ENCODE measurements around the gene CUX1.

The CUX1 gene

DNA sequence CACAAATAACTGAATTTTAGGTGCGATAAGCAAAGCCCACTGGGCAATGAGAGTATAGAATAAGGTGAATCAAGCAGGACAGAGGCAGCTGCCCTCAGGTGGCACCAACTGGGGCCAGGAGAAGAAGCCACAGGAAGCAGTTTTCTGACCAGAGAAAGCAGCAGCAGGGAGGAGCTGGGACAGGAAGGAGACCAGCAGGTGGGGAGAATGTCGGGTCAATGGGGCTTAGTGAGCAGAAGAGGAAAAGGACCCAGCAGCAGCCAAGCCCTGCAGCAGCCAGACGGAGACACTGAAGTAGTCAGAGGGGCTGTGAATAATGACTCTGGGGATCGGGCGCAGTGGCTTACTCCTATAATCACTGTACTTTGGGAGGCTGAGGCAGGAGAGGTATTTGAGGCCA lies 259.7 kb downstream of the CUX1 start:
- TF ChIP-seq ZNF274 (IDR thresholded peaks at IDR 0.05; ENCODE audit: low read depth, low read length) (no peak), YY1 (IDR thresholded peaks at IDR 0.05; ENCODE audit: insufficient read depth, insufficient read length) (no peak), SUZ12 (IDR thresholded peaks at IDR 0.05; ENCODE audit: extremely low read depth, insufficient read depth, insufficient read length) (no peak)
- peaks cover 15% of the 10 kb centered on the region for H3K36me3 ChIP-seq (ENCODE audit: insufficient read depth, insufficient read length, low read length)
- H3K9me3 ChIP-seq (ENCODE audit: insufficient read depth, low read length), result peaks cover 2% of the 10 kb centered on the region
- H3K4me1 ChIP-seq (ENCODE audit: insufficient read depth, insufficient read length), result peaks cover 4% of the 10 kb centered on the region
- H3K9ac ChIP-seq (ENCODE audit: insufficient read length, low read depth), result no peak overlapping the region
- DNase-seq (ENCODE audit: low read depth, low spot score), result peak; percentile 44
- no peak overlapping the region for H3K4me3 ChIP-seq (ENCODE audit: insufficient read length, low read depth)
- H3K27me3 ChIP-seq (ENCODE audit: insufficient read depth, insufficient read length), result no peaks in the 10 kb centered on the region

DNA sequence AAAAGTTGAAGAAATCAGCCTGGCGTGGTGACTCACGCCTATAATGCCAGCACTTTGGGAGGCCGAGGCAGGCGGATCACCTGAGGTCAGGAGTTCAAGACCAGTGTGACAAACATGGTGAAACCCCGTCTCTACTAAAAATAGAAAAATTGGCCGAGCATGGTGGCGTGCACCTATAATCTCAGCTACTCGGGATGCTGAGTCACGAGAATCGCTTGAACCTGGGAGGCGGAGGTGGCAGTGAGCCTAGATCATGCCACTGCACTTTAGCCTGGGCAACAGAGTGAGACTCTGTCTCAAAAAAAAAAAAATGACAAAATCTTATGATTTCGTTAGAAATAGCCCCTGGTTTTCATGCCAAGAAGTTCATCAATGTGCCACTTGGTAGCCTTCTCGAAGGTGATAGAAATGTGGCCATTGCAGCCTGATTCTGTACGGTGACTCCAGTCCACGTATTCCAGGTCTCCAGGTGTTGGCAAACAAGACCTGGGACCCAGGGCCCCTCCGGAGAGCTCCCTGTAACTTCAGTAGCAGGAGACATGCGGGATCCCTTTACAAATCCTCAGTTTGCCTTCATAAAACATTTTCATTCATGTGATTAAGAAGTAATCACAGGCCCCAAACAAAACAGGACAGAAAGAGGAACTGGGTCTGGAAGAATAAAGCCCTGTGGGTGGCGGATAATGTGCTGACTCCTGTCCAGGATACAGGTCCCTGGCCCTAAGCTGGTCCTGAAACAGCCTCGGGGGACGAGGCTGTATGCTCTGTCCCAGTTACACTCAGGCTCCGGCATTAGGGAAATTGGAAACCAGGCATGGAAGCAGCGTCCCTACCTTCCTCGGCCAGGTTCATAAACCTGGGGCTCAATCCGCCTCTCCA lies 262.0 kb downstream of the CUX1 start:
- Histone ChIP-seq H3K4me1 (ENCODE audit: insufficient read depth, insufficient read length) (peaks cover 4% of the 10 kb centered on the region), H3K4me3 (ENCODE audit: insufficient read length, low read depth) (no peak overlapping the region), H3K36me3 (ENCODE audit: insufficient read depth, insufficient read length, low read length) (peaks cover 10% of the 10 kb centered on the region), H3K9ac (ENCODE audit: insufficient read length, low read depth) (no peak overlapping the region), H3K27me3 (ENCODE audit: insufficient read depth, insufficient read length) (no peaks in the 10 kb centered on the region), H3K9me3 (ENCODE audit: insufficient read depth, low read length) (no peaks in the 10 kb centered on the region)
- DNase-seq (ENCODE audit: low read depth, low spot score), result no peak
- TF ChIP-seq YY1 (IDR thresholded peaks at IDR 0.05; ENCODE audit: insufficient read depth, insufficient read length) (no peak), ZNF274 (IDR thresholded peaks at IDR 0.05; ENCODE audit: low read depth, low read length) (no peak), SUZ12 (IDR thresholded peaks at IDR 0.05; ENCODE audit: extremely low read depth, insufficient read depth, insufficient read length) (no peak)

DNA sequence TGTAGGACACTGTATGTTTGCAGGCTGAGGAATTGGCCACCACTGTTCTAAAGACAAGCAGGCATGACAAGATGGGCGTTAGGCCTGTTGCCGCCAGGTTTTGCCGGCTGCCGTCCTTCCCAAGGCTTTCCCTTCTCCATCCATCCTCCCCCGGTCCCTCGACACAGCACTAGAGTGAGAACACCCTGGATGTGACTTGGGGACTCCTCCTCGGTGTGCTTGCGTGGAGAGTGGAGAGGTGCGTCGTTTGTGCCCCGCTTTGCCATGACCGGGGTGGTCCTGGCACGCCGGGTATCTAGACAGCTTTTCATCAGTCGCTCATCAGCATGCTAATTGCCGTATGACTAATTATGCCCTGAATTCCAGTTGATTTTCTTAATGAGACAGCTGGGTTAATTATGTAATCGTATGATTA lies 262.6 kb downstream of the CUX1 start:
- peaks cover 7% of the 10 kb centered on the region for H3K36me3 ChIP-seq (ENCODE audit: insufficient read depth, insufficient read length, low read length)
- no peak for DNase-seq (ENCODE audit: low read depth, low spot score)
- no peaks in the 10 kb centered on the region for H3K27me3 ChIP-seq (ENCODE audit: insufficient read depth, insufficient read length)
- TF ChIP-seq YY1 (IDR thresholded peaks at IDR 0.05; ENCODE audit: insufficient read depth, insufficient read length) (no peak), SUZ12 (IDR thresholded peaks at IDR 0.05; ENCODE audit: extremely low read depth, insufficient read depth, insufficient read length) (no peak), ZNF274 (IDR thresholded peaks at IDR 0.05; ENCODE audit: low read depth, low read length) (no peak)
- no peak overlapping the region for H3K9ac ChIP-seq (ENCODE audit: insufficient read length, low read depth)
- H3K9me3 ChIP-seq (ENCODE audit: insufficient read depth, low read length), result peaks cover 4% of the 10 kb centered on the region
- H3K4me1 ChIP-seq (ENCODE audit: insufficient read depth, insufficient read length), result peaks cover 4% of the 10 kb centered on the region
- no peak overlapping the region for H3K4me3 ChIP-seq (ENCODE audit: insufficient read length, low read depth)

DNA sequence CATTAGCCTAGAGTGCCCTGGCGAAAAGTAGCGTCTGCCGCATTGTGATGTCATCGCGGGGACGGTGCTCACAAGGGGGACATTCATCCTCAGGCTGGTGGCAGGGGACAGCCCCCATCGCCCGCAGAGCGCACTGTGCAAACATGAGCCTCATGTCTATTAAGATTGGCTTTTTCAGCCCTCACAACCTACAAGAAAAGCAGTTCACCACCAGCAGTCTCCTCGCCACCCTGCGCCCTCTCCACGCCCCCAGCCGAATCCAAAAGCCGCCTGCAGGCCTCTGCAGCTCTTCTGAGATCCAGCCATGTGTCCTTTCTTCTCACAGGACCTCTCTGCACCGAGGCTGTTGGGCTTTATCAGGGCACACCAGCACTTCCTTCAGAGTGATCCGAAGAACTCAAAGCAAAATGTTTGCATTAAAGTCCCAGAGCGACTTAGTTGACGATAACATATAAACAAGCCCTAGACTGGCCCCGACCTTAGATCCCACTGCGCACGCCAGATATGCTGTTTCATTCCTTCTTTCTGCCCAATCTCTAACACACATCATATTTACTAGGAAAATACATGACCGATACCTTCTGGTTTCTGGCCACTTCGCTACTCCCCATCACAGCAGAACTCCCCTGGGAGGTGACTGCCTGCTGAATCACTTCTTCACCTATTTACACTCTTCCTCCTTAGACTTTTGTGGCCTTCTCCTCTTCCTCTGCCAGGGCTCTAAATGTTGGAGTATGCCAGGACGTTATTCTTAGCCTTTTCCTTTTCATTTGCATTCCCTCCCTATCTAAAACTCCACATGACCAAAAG lies 263.2 kb downstream of the CUX1 start:
- Histone ChIP-seq H3K27me3 (ENCODE audit: insufficient read depth, insufficient read length) (no peaks in the 10 kb centered on the region), H3K4me3 (ENCODE audit: insufficient read length, low read depth) (no peak overlapping the region), H3K4me1 (ENCODE audit: insufficient read depth, insufficient read length) (peaks cover 4% of the 10 kb centered on the region), H3K36me3 (ENCODE audit: insufficient read depth, insufficient read length, low read length) (peaks cover 7% of the 10 kb centered on the region), H3K9ac (ENCODE audit: insufficient read length, low read depth) (no peak overlapping the region), H3K9me3 (ENCODE audit: insufficient read depth, low read length) (peaks cover 9% of the 10 kb centered on the region)
- TF ChIP-seq SUZ12 (IDR thresholded peaks at IDR 0.05; ENCODE audit: extremely low read depth, insufficient read depth, insufficient read length), result no peak
- no peak for TF ChIP-seq YY1 (IDR thresholded peaks at IDR 0.05; ENCODE audit: insufficient read depth, insufficient read length)
- no peak for TF ChIP-seq ZNF274 (IDR thresholded peaks at IDR 0.05; ENCODE audit: low read depth, low read length)
- no peak for DNase-seq (ENCODE audit: low read depth, low spot score)

DNA sequence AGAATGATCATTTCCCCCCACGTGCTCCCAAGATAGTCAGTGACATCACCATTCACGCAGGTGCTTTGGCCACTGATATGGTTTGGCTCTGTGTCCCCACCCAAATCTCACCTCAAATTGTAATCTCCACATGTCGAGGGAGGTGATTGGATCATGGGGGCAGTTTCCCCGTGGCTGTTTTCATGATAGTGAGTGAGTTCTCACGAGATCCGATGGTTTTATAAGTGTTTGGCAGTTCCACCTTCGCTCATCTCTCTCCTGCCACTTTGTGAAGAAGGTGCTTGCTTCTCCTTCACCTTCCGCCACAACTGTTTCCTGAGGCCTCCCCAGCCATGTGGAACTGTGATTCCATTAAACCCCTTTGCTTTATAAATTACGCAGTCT lies 263.8 kb downstream of the CUX1 start:
- Histone ChIP-seq H3K9me3 (ENCODE audit: insufficient read depth, low read length) (peaks cover 9% of the 10 kb centered on the region), H3K4me3 (ENCODE audit: insufficient read length, low read depth) (no peak overlapping the region), H3K4me1 (ENCODE audit: insufficient read depth, insufficient read length) (peaks cover 4% of the 10 kb centered on the region), H3K9ac (ENCODE audit: insufficient read length, low read depth) (no peak overlapping the region), H3K36me3 (ENCODE audit: insufficient read depth, insufficient read length, low read length) (peaks cover 7% of the 10 kb centered on the region), H3K27me3 (ENCODE audit: insufficient read depth, insufficient read length) (no peaks in the 10 kb centered on the region)
- TF ChIP-seq ZNF274 (IDR thresholded peaks at IDR 0.05; ENCODE audit: low read depth, low read length) (no peak), YY1 (IDR thresholded peaks at IDR 0.05; ENCODE audit: insufficient read depth, insufficient read length) (no peak), SUZ12 (IDR thresholded peaks at IDR 0.05; ENCODE audit: extremely low read depth, insufficient read depth, insufficient read length) (no peak)
- no peak for DNase-seq (ENCODE audit: low read depth, low spot score)

DNA sequence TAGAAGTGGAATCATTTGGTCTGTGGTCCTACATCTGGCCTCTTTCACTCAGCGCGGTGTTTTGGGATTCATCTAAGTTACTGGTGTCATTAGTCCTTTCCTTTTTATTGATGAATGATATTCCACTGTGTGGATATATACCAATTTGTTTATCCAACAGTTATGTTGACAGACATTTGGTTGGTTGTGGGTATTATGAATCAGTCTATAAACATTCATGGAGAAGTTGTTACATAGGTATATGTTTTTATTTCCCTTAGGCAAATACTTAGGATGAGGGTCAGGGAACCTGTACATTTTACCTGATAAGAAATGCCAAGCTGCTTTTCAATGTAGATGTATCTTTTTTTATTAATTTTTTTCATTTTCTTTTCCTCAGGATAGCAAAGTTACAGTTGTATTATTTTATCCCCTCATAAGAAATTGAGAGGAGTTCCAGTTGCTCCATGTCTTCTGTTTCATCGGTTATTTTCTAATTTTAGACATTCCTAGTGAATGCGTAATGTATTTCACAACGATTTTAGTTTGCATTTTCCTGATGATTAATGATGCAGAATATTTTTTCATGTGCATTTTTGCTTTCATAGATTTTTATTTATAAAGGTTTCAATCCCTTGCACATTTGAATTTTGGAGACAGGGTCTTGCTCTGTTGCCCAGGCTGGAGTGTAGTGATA lies 265.4 kb downstream of the CUX1 start:
- peaks cover 7% of the 10 kb centered on the region for H3K36me3 ChIP-seq (ENCODE audit: insufficient read depth, insufficient read length, low read length)
- H3K9ac ChIP-seq (ENCODE audit: insufficient read length, low read depth), result no peak overlapping the region
- H3K27me3 ChIP-seq (ENCODE audit: insufficient read depth, insufficient read length), result no peaks in the 10 kb centered on the region
- no peak for DNase-seq (ENCODE audit: low read depth, low spot score)
- TF ChIP-seq ZNF274 (IDR thresholded peaks at IDR 0.05; ENCODE audit: low read depth, low read length) (no peak), YY1 (IDR thresholded peaks at IDR 0.05; ENCODE audit: insufficient read depth, insufficient read length) (no peak), SUZ12 (IDR thresholded peaks at IDR 0.05; ENCODE audit: extremely low read depth, insufficient read depth, insufficient read length) (no peak)
- H3K4me1 ChIP-seq (ENCODE audit: insufficient read depth, insufficient read length), result peaks cover 4% of the 10 kb centered on the region
- peaks cover 9% of the 10 kb centered on the region for H3K9me3 ChIP-seq (ENCODE audit: insufficient read depth, low read length)
- H3K4me3 ChIP-seq (ENCODE audit: insufficient read length, low read depth), result no peak overlapping the region

Data from NT2/D1 (cell line).